HG02981 (cell line): ENCODE data around the gene PRSS8.
"Not testable (repeated sequence)": the region's sequence is repeated elsewhere in the genome, so short reads cannot be mapped to it uniquely, and the experiment has no call there.

Experiments used
- ATAC-seq: cut with Tn5 transposase; IDR thresholded peaks from one replicate; pipeline ENCODE4 v1.9.1; 2021; ENCODE audit warnings: mild to moderate bottlenecking, moderate library complexity; ENCODE audit not compliant: unreplicated experiment

Gene PRSS8

DNA sequence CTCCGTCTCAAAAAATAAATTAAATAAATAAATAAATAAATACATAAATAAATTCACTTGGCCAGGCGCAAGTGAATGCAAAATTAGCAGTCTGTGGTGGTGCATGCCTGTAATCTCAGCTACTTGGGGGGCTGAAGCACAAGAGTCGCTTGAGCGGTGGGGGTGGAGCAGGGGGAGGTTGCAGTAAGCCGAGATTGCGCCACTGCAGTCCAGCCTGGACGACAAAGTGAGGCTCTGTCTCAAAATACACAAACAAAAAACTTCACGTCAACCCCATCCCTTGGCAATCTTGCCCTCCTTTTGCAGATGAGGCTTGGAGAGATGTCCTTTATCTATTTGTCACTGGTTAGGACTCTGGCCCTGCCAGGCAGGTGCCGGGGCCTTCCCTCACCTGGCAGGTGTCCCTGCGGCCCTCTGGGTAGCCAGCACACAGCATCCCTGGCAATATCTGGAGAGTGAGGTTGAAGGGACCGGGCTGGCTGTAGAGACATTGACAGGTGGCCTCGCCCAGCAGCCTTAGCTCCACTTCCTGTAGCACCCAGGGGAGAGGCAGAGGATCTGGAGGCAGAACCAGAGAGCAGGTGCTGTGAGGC is 10.0 kb upstream of the PRSS8 start:
- no peak for ATAC-seq

- not testable (repeated sequence) for ATAC-seq
Observed at GRCh38 chr16:31144418-31144817, 8.9 kb upstream of the PRSS8 start.

DNA sequence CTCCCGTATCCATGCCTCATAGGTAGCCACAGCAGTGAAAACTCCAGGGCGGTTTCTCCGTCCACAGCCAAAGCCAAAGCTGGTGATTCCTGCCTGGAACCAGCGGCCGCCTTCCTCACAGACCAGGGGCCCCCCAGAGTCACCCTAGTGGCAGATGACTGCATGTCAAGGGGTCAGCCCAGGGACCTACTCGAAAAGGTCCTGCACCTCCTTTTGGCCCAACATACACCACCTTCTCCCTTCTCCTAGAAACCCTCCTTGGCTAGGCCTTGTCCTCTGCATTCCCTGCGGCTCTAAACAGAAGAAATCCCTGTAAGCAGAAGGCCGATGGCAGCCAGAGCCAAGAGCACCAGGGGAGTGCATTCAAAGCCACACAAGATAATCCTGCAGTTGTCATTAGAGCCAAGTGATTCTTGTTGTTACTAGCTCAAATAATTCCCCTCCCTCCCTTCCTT is 8.2 kb upstream of the PRSS8 start:
- no peak for ATAC-seq

- ATAC-seq: no peak
Observed at GRCh38 chr16:31143011-31143693, 7.6 kb upstream of the PRSS8 start.

GRCh38 chr16:31142109-31143010 is 6.8 kb upstream of the PRSS8 start:
- ATAC-seq: peak; percentile 87

DNA sequence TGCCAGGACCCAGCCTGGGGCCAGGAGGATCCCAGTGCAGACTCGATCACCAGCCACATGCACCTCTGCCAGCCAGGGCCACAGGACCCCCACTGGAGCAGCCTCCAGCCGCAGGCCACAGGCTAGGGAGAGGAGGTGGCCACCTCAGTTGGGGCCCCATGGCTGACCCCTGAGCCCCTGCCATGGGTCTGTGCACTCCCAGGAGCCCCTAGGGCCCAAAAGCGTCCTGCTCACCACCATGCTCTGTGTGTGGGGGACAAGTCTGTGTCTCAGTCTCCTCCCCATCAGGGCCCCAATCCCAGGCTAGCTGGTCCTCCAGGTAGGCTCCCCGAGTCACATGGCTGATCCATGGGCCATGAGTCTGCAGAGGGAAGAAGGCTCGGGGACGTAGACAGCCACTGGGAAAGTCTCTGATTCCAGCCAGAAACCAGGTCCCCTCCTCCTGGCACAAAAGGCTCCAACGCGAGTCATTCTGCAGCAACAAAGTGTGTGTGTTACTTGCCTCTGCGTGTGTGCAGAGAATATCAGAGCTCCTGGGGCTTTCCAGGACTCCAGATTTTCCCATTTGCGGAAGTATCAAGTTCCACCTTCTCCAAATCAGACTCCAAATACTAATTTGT is 6.1 kb upstream of the PRSS8 start:
- ATAC-seq: no peak

DNA sequence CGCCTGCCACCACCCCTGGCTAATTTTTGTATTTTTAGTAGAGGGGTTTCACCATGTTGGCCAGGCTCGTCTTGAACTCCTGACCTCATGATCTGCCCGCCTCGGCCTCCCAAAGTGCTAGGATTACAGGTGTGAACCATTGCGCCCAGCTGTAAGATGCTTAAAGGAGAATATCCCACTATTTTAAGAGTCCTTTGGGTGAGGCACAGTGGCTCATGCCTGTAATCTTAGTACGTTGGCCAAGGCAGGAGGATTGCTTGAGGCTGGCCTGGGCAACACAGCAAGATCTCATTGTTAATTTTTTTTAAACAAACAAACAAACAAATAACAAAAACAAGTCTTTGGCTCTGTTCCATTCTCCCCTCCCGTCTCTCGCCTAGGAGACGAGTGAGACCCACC is 5.5 kb upstream of the PRSS8 start:
- not testable (repeated sequence) for ATAC-seq

DNA sequence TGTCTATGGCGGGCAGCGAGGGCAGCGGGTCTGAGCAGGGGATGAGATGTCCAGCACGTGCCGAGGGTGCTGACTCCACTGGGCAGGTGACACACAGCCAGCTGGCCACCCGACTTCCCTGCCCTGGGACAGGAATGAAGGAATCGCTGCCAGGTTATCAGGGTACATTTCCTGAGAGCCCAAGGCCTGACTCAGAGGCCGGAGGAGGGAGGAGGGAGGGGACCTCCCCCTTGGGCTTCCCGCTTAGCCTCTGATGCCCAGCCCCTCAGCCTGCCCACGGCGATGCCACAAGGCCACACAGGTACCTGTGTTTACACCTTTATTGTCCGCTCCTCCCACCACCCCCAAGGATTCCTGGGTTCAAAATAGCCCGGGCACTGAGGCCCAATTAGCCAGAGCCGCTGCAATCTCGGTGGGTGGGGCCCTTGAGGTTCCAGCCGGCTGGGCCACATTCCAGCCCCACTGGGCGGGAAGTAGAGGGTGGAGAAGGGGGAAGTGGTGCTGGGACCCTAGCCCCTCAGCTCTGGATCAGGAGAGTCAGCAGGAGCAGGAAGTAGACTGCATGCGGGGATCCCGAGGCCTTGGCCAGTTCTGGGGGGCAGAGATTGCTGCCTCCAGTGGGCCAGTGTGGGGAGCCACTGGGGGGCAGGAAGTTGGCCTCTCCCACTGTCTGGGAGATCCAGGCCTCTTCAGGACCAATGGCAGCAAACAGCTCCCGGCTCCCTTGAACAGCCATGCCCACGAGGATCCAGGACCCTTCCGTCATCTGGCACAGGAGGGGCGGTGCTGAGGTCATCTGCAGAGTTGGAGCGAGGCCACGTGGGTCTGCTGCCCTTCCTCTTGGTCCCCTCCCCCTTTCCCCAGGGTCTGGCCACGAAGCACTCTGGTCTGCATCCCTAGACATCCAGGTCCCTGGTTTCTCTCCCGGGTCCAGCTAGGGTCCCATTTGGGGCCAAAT is 3.4 kb upstream of the PRSS8 start:
- ATAC-seq: no peak

GRCh38 chr16:31136822-31137499 is 1.4 kb upstream of the PRSS8 start:
- not testable (repeated sequence) for ATAC-seq

DNA sequence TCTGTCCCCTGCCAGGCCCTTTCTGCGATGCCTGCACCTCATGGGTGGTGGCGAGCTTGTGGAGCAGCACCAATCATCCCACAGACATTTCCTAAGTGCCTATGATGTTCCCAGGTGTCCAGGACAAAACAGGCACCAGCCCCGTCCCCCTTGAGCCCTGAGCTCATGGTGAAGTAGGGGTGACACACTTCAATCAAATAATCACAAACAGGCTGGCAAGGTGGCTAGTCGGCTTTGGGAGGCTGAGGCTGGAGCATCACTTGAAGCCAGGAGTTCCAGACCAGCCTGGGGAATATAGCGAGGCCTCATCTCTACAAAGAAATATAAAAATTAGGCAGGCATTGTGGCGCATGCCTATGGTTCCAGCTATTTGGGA is 748 bp upstream of the PRSS8 start:
- no peak for ATAC-seq

GRCh38 chr16:31134625-31135534 is 647 bp downstream of the PRSS8 start:
- ATAC-seq: no peak

- ATAC-seq: no peak
Observed at GRCh38 chr16:31134091-31134571, 1.4 kb downstream of the PRSS8 start.

- ATAC-seq: no peak
Observed at GRCh38 chr16:31133046-31133501, 2.5 kb downstream of the PRSS8 start.

DNA sequence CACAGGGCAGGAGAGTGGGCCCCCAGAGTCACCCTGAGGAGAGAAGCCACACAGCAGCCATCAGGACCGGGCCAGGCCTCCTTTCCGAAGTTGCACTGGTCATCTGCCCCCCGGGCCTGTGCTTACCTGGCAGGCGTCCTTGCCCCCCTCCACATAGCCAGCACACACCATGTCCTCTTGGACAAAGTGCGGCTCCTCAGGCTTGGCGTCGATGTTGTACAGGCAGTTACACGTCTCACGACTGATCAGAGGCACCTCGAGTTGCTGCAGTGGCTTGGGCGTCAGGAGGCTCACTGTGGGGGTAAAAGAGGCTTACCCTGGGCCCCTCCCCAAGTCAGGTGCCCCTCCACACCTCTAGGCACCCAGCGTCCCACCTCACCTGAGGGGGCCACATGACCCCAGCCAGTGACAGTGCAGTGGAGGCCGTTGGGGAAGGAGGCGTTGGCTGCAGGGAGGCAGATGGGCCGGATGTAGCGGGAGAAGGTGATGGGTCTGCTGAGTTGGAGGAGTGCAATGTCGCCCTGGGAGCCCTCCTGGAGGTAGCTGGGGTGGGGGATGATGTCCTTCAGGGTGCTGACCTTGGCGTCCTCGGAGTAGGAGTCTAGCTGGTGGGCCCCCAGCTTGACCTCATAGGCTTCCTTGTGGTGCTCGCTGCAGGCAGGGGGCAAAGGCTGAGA is 3.1 kb downstream of the PRSS8 start:
- no peak for ATAC-seq

GRCh38 chr16:31131841-31132271 is 3.7 kb downstream of the PRSS8 start:
- ATAC-seq: no peak

- no peak for ATAC-seq
Observed at GRCh38 chr16:31131416-31131815, 4.1 kb downstream of the PRSS8 start.

GRCh38 chr16:31130899-31131298 is 4.6 kb downstream of the PRSS8 start:
- ATAC-seq: no peak
